ENCODE data around the gene FNDC11. TPM values are rescaled to one million over a fixed set of nuclear protein-coding genes. Genes with fewer than 3 reads are reported as not detected.

FNDC11 gene
- total and polyA plus RNA-seq, 2 of the 13 experiments (the other 11 are each of a cell fraction or from before 2014, with no cell fraction given): 0.07 TPM; not detected in 1

- in situ Hi-C loops (cut with HindIII; ENCODE audit: extremely low pct_ligation_motif_present, low pct_unique_long_range_greater_than_20kb) (no loop called here), intact Hi-C loops (cut with micrococcal nuclease; ENCODE audit: unreplicated experiment) (no loop called here)
- Histone ChIP-seq H2AFZ (ENCODE audit: low read length) (no peak overlapping the region), H3K27me3 (ENCODE audit: control insufficient read depth in 1 of 2, insufficient read depth in 2 of 2, low read length in 2 of 2) (peaks cover 36 to 81% of the 10 kb centered on the region in 2 experiments), H3K4me1 (ENCODE audit: insufficient read depth, low read length) (peaks cover 20% of the 10 kb centered on the region), H3K4me3 (replicated peaks in 1 of 3; ENCODE audit: insufficient read depth in 1 of 3, low read depth in 2 of 3, low read length in 3 of 3) (no peak overlapping the region), H3K4me2 (ENCODE audit: low read depth, low read length) (no peak overlapping the region), H3K79me2 (ENCODE audit: insufficient read depth, low read length) (no peaks in the 10 kb centered on the region), H3K9ac (ENCODE audit: insufficient read depth, low read depth, low read length) (no peak overlapping the region), H4K20me1 (ENCODE audit: insufficient read depth, low read length) (no peaks in the 10 kb centered on the region; the same call in 1 of the 2 replicates), H3K36me3 (replicated peaks in 1 of 2; ENCODE audit: control insufficient read depth in 1 of 2, insufficient read depth in 2 of 2, low read length in 2 of 2) (no peaks in the 10 kb centered on the region), H3K27ac (ENCODE audit: extremely low read length, insufficient read depth, low read length) (no peak overlapping the region), H3K9me3 (ENCODE audit: low read length) (no peaks in the 10 kb centered on the region)
- no peak for FAIRE-seq
- TF ChIP-seq ARNT2 (CRISPR knock-in tag; IDR thresholded peaks at IDR 0.05; ENCODE audit: low read depth): no peak
- no peak for TF ChIP-seq BRF2 (CRISPR knock-in tag; IDR thresholded peaks at IDR 0.05)
- no peak for TF ChIP-seq ARID4A (CRISPR knock-in tag; IDR thresholded peaks at IDR 0.05; ENCODE audit: borderline replicate concordance)
- no peak for TF ChIP-seq NR2C2 (CRISPR knock-in tag; IDR thresholded peaks at IDR 0.05; ENCODE audit: borderline replicate concordance)
- TF ChIP-seq ATF7-NPFF (CRISPR knock-in tag; IDR thresholded peaks at IDR 0.05; ENCODE audit: low read depth): no peak
- no peak for TF ChIP-seq NFATC3 (CRISPR knock-in tag; IDR thresholded peaks at IDR 0.05)
- no peak for TF ChIP-seq SRF (IDR thresholded peaks at IDR 0.05; ENCODE audit: low read depth, low read length)
- TF ChIP-seq RBM22 (optimal IDR thresholded peaks at IDR 0.05; ENCODE audit: low read length): no peak
- TF ChIP-seq ZNF207 (IDR thresholded peaks at IDR 0.05; ENCODE audit: borderline replicate concordance): no peak
- TF ChIP-seq ZFP1 (CRISPR knock-in tag; IDR thresholded peaks at IDR 0.05): no peak
- TF ChIP-seq SSRP1 (CRISPR knock-in tag; IDR thresholded peaks at IDR 0.05): no peak
- TF ChIP-seq SMARCC2 (IDR thresholded peaks at IDR 0.05): no peak
- BruUV-seq (replicated peaks): no TSS peak
- DNase-seq (ENCODE audit: low spot score): no peak
- no peak for ATAC-seq
- CTCF ChIA-PET (ENCODE audit: low intra/inter-chr PET ratio, low total read pairs): no interaction called here
- POLR2A ChIA-PET: interaction anchor here (1.1 to 1.6 kb wide), 2 partner anchors 8 to 81 kb away, joined by 3 read pairs; partner anchors contain the start of gene GMEB2
- WGBS (ENCODE audit: low lambda C conversion rate): 29% methylated on average over 16 of the region's 20 CpGs
Measured at GRCh38 chr20:63546256-63546955, 7.6 kb upstream of the FNDC11 start.

All from HepG2 (cell line).